ENCODE measurements around the gene ZBTB7C.
A peak's percentile ranks its signal among the peaks of the same experiment; 100 is the strongest.

ZBTB7C gene

GRCh38 chr18:48159816-48160215, 249.4 kb downstream of the ZBTB7C start:
- no peak for DNase-seq

- no peak for DNase-seq
These were observed 250.5 kb downstream of the ZBTB7C start for GRCh38 chr18:48158721-48159120.

- no peak for DNase-seq
These were observed 251.2 kb downstream of the ZBTB7C start for GRCh38 chr18:48157956-48158355.

- DNase-seq = no peak
These were observed 253.3 kb downstream of the ZBTB7C start for GRCh38 chr18:48155856-48156255.

- DNase-seq = no peak
These were observed 254.4 kb downstream of the ZBTB7C start for GRCh38 chr18:48154828-48155227.

GRCh38 chr18:48153613-48154481, 255.3 kb downstream of the ZBTB7C start:
- no peak for DNase-seq

- DNase-seq = no peak
These were observed 256.6 kb downstream of the ZBTB7C start for GRCh38 chr18:48152549-48152948.

GRCh38 chr18:48151421-48152065, 257.6 kb downstream of the ZBTB7C start:
- no peak for DNase-seq

GRCh38 chr18:48149020-48149685, 260.0 kb downstream of the ZBTB7C start:
- DNase-seq = no peak

GRCh38 chr18:48142994-48143393, 266.2 kb downstream of the ZBTB7C start:
- no peak for DNase-seq

- DNase-seq = no peak
These were observed 266.8 kb downstream of the ZBTB7C start for GRCh38 chr18:48142353-48142752.

- no peak for DNase-seq
These were observed 268.5 kb downstream of the ZBTB7C start for GRCh38 chr18:48140731-48141130.

- no peak for DNase-seq
These were observed 269.5 kb downstream of the ZBTB7C start for GRCh38 chr18:48139431-48140347.

GRCh38 chr18:48138660-48139430, 270.3 kb downstream of the ZBTB7C start:
- no peak for DNase-seq

- no peak for DNase-seq
These were observed 271.0 kb downstream of the ZBTB7C start for GRCh38 chr18:48138210-48138609.

- peak; percentile 56 for DNase-seq
These were observed 271.7 kb downstream of the ZBTB7C start for GRCh38 chr18:48137374-48138081.

GRCh38 chr18:48136827-48137373, 272.3 kb downstream of the ZBTB7C start:
- DNase-seq = peak; percentile 43

- DNase-seq = peak; percentile 47
These were observed 272.9 kb downstream of the ZBTB7C start for GRCh38 chr18:48136051-48136826.

- DNase-seq = peak; percentile 22
These were observed 273.7 kb downstream of the ZBTB7C start for GRCh38 chr18:48135436-48135966.

GRCh38 chr18:48134609-48135008, 274.6 kb downstream of the ZBTB7C start:
- DNase-seq = peak; percentile 36
